Measurements from ENCODE around the gene NOPCHAP1.

GRCh38 chr12:105018776-105019175 is 32.7 kb downstream of the NOPCHAP1 start:
- no peak for TF ChIP-seq CTCF (IDR thresholded peaks at IDR 0.05)
- TF ChIP-seq POLR2A (IDR thresholded peaks at IDR 0.05) = no peak
